Lower leg skin (tissue), 4 donors: ENCODE data around the gene ZNF891. TPM values are rescaled to one million over a fixed set of nuclear protein-coding genes. Genes with fewer than 3 reads are reported as not detected.

ENCODE experiments used
- DNase-seq, 2 donors: peaks; one replicate each; pipeline ENCODE4 v3.0.0-alpha.2; 2019; ENCODE audit warnings: low spot score in 2 of 2
- H3K4me3 ChIP-seq: fragments of 200-600 bp; sonication (generic); 2 replicates; pipeline ENCODE4 v1.5.1; 2017; ENCODE audit warnings: mild to moderate bottlenecking, low read depth; ENCODE audit not compliant: poor library complexity, severe bottlenecking
- CTCF ChIP-seq, 3 donors: fragments of 450-650 bp; IDR thresholded peaks; one replicate each; pipeline ENCODE4 v1.5.1; 2016; ENCODE audit warnings: antibody characterized with exemption in 3 of 3, mild to moderate bottlenecking in 3 of 3, moderate library complexity in 2 of 3
- POLR2A ChIP-seq, 2 donors: fragments of 450-650 bp; IDR thresholded peaks; one replicate each; pipeline ENCODE4 v1.6.1; 2016 to 2017; ENCODE audit warnings: antibody characterized with exemption in 2 of 2, mild to moderate bottlenecking in 1 of 2, moderate library complexity in 1 of 2
- WGBS, 2 donors: methylation state at CpG; one replicate each; pipeline ENCODE4 v1.1.5; 2018; 5-methylcytosine and 5-hydroxymethylcytosine counted together
- intact Hi-C: fragments of 100-400 bp; cut with DNase I; formaldehyde crosslinking; loops from one replicate; pipeline ENCODE4 v1.15.0; 2023; ENCODE audit warnings: low total_unique reads
- total RNA-seq, 4 donors: library from RNA; depleted of rRNA; stranded (reverse); fragments of >200 nt; gene quantifications; one replicate each; pipeline ENCODE4 v1.1.0, GENCODE V29; 2016

Gene ZNF891
- total RNA-seq, 4 donors from 2014 or later = 1.0 to 1.6 (median 1.4) TPM

DNA sequence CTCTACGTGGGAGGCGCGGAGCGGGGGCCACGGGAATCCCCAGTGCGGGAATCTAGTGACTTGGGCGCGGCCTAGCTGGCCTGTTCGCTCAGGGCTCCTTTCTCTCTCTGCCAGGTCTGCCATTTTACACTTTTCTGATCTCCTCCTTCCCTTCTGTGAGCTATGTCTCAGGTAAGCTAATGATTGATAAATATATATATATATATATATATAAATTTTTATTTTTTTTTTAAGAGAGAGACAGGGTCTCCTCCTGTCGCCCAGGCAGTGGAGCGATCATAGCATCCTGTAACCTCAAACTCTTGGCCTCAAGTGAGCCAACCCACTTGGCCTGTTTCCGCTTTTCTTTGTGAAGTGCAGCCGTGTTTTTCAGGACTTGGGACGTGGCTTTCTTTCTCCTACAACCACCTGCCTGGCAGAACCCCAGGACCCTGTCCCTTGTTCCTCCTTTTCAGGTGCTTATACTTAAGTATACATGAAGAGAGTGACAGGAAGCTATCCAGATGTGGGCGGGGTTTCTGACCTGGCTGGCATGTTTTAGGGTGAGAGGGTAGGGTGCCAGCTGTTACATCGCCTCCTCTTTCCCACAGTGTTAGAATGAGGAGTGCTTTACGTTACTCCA, 48.8 kb downstream of the ZNF891 start:
- intact Hi-C loops = no loop called here
- peak in 1 of 2 donors; percentile 29 for DNase-seq
- TF ChIP-seq CTCF (IDR thresholded peaks at IDR 0.05) = no peak
- no peak for TF ChIP-seq POLR2A (IDR thresholded peaks at IDR 0.05)
- 27 to 29% methylated on average over 17 of the region's 17 CpGs for WGBS, 2 donors
- H3K4me3 ChIP-seq = peak overlapping the region; percentile 85

DNA sequence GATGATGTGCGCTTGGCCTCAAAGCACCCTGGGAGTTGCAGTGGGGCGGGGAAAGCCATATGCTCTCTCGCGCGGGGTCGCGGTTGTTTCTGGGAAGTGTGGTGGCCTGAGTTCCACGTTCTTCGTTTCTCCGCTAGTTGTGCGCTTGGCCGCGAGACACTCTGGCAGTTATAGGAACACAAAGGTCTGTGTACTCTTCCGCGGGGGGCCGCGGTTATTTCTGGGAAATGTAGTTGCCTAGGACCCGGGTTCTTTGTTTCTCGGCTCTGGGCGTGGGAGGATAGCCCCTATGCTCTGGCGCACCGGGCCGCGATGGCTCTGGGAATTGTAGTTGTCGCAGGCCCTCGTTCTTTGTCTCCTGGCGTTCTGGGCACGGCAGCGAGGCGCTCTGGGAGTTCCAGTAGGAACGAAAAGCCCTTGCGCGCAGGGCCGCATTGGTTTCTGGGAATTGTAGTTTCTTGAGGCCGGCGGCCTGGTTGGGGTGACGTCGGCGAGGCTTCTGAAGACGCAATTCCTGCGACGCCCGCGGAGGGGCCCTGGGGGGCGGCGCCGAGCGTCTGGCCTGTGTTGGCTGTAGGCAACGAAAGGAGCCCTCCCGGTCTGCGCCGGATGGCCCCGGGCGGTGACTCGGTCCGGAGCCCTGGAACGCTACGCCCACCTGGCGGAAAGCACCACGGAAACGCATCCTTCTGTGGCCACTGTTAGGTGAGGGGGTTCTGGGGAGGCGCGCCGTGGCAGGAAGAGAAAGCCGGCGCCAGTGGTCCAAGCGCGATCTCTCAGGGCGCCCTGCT, 49.5 kb downstream of the ZNF891 start, which contains the start of gene ZNF140:
Gene ZNF140 (plus strand): TSS at position 556 of the 791 bp plus-strand sequence. CDS start 398 bp downstream, outside the sequence.
- 1% methylated on average over 41 to 45 of the region's 69 CpGs for WGBS, 2 donors
- intact Hi-C loops = no loop called here
- no peak for TF ChIP-seq POLR2A (IDR thresholded peaks at IDR 0.05)
- no peak for TF ChIP-seq CTCF (IDR thresholded peaks at IDR 0.05)
- DNase-seq = peak; percentile 96 to 99
- H3K4me3 ChIP-seq = peak within 1 kb of the TSS; percentile 85

- peak overlapping the region; percentile 85 for H3K4me3 ChIP-seq
- 0 to 1% methylated on average over 16 to 22 of the region's 22 CpGs for WGBS, 2 donors
- intact Hi-C loops = no loop called here
- DNase-seq = peak; percentile 99
- TF ChIP-seq POLR2A (IDR thresholded peaks at IDR 0.05) (no peak), CTCF (IDR thresholded peaks at IDR 0.05) (no peak)
Observed at GRCh38 chr12:133080026-133080367, 50.1 kb downstream of the ZNF891 start.

DNA sequence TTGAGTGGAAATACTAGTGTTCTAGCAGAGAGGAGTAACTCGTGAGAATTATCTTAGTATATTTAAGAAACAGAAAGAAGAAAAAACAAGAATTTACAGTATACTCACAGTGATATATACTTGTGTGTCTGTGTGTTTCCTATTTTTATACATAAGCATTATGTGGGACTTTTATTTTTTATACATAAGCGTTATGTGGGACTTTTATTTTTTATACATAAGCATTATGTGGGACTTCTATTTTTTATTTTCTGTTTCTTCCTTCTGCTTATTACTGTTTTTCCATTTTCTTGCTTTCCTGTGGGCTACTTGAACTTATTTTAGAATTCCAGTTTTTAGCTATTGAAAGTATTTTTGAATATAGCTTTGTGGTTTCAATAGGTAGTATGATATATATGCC, 56.2 kb downstream of the ZNF891 start:
- 80 to 89% methylated on average over 2 of the region's 2 CpGs for WGBS, 2 donors
- H3K4me3 ChIP-seq = no peak overlapping the region
- no peak for DNase-seq
- intact Hi-C loops = no loop called here
- TF ChIP-seq POLR2A (IDR thresholded peaks at IDR 0.05) (no peak), CTCF (IDR thresholded peaks at IDR 0.05) (no peak)

DNA sequence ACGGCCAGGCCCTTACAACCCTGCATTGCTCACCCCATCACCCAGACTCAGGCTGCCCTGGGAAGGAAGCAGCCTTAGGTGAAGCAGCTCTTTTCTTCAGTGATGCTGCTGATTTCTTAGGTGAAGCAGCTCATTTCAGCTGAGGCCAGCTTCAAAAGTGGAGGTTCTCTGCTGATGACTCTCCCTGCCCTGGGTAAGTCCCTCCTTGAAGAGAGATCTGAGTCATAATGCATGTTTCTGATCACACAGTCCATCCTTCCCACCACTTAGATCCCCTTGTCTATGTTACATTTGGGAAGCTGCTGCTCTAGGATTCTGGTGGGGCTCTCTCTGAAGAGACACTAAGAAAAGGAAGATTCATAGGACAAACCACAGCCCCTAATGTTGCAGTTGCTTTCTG, 66.5 kb downstream of the ZNF891 start:
- DNase-seq = no peak
- no peak overlapping the region for H3K4me3 ChIP-seq
- TF ChIP-seq CTCF (IDR thresholded peaks at IDR 0.05) = no peak
- TF ChIP-seq POLR2A (IDR thresholded peaks at IDR 0.05) = no peak
- WGBS, 2 donors = 88 to 95% methylated on average over 1 of the region's 1 CpG
- intact Hi-C loops = no loop called here
